Adrenal gland (tissue), 12 donors: Measurements from ENCODE around the gene DLG2. TPM values are rescaled to one million over a fixed set of nuclear protein-coding genes. Genes with fewer than 3 reads are reported as not detected.
"Not testable (repeated sequence)": the region's sequence is repeated elsewhere in the genome, so short reads cannot be mapped to it uniquely, and the experiment has no call there.

Source experiments
- DNase-seq, 7 donors: peaks; one replicate each; pipeline ENCODE4 v3.0.0-alpha.2; 2019 to 2020
- H3K27ac ChIP-seq, 5 donors: fragments of 200-600 bp; sonication (generic) in 4 of 5; 1 replicate in 3 of 5; 2 replicates in 2 of 5; pipeline versions ENCODE4 v1.5.1 to v1.8.0; 2016 to 2020; ENCODE audit warnings: mild to moderate bottlenecking in 1 of 5
- H3K27me3 ChIP-seq: fragments of 200-600 bp; 2 replicates; pipeline ENCODE4 v1.8.0; 2021
- H3K36me3 ChIP-seq, 2 donors: fragments of 200-600 bp; replicated peaks in 1 of 2; 1 replicate in 1 of 2; 2 replicates in 1 of 2; pipeline versions ENCODE4 v1.5.1 to v1.8.0; 2018 to 2022
- H3K4me1 ChIP-seq, 2 donors: fragments of 200-600 bp; replicated peaks in 1 of 2; 1 replicate in 1 of 2; 2 replicates in 1 of 2; pipeline versions ENCODE4 v1.5.1 to v1.8.0; 2018 to 2021
- H3K4me3 ChIP-seq, 4 donors: fragments of 200-600 bp; sonication (generic) in 3 of 4; one replicate each; pipeline ENCODE4 v1.5.1; 2016 to 2018
- H3K9me3 ChIP-seq, 3 donors: fragments of 200-600 bp; sonication (generic) in 1 of 3; replicated peaks in 1 of 3; 1 replicate in 2 of 3; 2 replicates in 1 of 3; pipeline versions ENCODE4 v1.5.1 to v1.8.0; 2016 to 2021
- POLR2A ChIP-seq, 2 donors: fragments of 450-650 bp; IDR thresholded peaks; one replicate each; pipeline ENCODE4 v1.6.1; 2017; ENCODE audit warnings: antibody characterized with exemption in 2 of 2, mild to moderate bottlenecking in 2 of 2, moderate library complexity in 1 of 2
- WGBS, 4 donors: extraction: QIAGEN DNeasy Blood & Tissue Kit in 2 of 4; methylation state at CpG; one replicate each; pipeline versions ENCODE4 v1.1.5 to v1.1.7; 2013 to 2017; 5-methylcytosine and 5-hydroxymethylcytosine counted together
- intact Hi-C, 2 donors: fragments of 100-400 bp; cut with DNase I; formaldehyde crosslinking; loops; one replicate each; pipeline versions ENCODE4 v1.14.1 to v1.15.0; 2022 to 2023
- polyA plus RNA-seq, 3 donors: library from polyadenylated mRNA; stranded (reverse); fragments of 200-250 nt in 2 of 3; fragments of 350-450 nt in 1 of 3; fragmentation: Illumina TruSeq in 1 of 3; extraction: RNeasy Lipid Tissue Mini Kit (QIAGEN cat#74804) in 1 of 3; gene quantifications; one replicate each; pipeline ENCODE4 v1.2.3, GENCODE V29; 2013 to 2014
- total RNA-seq, 9 donors: library from RNA; depleted of rRNA in 4 of 9; stranded (reverse); fragments of >200 nt in 4 of 9; fragments of 120-200 nt in 1 of 9; fragmentation: NEBNext Ultra II Directional in 1 of 9; extraction: Animal tissue kit (Norgen Biotek cat#: 25700) in 1 of 9; gene quantifications; one replicate each; pipeline versions ENCODE4 v1.1.0 to v1.2.4, GENCODE V29; 2013 to 2023
- TF ChIP-seq, protein P1 (sequence below), 6 experiments: fragments of 450-650 bp in 4 of 6; fragments of 200-600 bp in 2 of 6; sonication (generic) in 1 of 6; IDR thresholded peaks; 1 replicate in 5 of 6; 2 replicates in 1 of 6; pipeline versions ENCODE4 v1.5.1 to v1.8.0; 2016 to 2021; ENCODE audit warnings: antibody characterized with exemption in 6 of 6, mild to moderate bottlenecking in 2 of 6, moderate library complexity in 1 of 6
- donor health status: healthy with polysubstance abuse.
- donor health status: Bipolar disorder and iron deficiency.
- donor health status: DM: yes; HTN: yes; CAD: no.
- donor health status: DM: no; HTN: no; CAD: no.
- donor health status: DM: no; HTN: no; CAD: no.
- donor health status: DM: yes; HTN: yes; CAD: no.

The DLG2 gene
- total and polyA plus RNA-seq, 12 donors, result 8.3 to 101 (median 37.5) TPM

DNA sequence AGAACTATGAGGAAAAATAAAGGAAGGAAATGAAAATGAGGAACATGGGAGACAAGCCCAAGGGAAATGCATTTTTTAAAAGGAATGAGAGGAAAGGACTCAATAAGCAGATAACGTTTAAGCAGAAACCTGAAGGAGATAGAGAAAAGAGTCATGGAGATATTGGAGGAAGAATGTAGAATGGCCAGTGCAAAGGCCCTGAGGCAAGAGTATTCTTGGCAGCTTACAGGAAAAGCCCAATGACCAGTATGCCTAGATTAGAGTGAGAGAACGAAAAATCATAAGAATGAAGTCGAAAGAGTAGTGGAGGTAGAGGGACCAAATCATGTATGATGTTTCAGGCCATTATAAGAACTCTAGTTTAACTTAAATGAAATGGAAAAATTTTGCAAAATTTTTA lies 220.3 kb downstream of the DLG2 start:
- Histone ChIP-seq H3K4me3 (no peak overlapping the region), H3K27ac (no peak overlapping the region), H3K9me3 (no peaks in the 10 kb centered on the region), H3K36me3 (no peaks in the 10 kb centered on the region), H3K4me1 (no peaks in the 10 kb centered on the region), H3K27me3 (no peaks in the 10 kb centered on the region)
- no peak for DNase-seq
- intact Hi-C loops, result no loop called here
- no peak for TF ChIP-seq POLR2A (IDR thresholded peaks at IDR 0.05)
- TF ChIP-seq, protein P1, sequence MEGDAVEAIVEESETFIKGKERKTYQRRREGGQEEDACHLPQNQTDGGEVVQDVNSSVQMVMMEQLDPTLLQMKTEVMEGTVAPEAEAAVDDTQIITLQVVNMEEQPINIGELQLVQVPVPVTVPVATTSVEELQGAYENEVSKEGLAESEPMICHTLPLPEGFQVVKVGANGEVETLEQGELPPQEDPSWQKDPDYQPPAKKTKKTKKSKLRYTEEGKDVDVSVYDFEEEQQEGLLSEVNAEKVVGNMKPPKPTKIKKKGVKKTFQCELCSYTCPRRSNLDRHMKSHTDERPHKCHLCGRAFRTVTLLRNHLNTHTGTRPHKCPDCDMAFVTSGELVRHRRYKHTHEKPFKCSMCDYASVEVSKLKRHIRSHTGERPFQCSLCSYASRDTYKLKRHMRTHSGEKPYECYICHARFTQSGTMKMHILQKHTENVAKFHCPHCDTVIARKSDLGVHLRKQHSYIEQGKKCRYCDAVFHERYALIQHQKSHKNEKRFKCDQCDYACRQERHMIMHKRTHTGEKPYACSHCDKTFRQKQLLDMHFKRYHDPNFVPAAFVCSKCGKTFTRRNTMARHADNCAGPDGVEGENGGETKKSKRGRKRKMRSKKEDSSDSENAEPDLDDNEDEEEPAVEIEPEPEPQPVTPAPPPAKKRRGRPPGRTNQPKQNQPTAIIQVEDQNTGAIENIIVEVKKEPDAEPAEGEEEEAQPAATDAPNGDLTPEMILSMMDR (IDR thresholded peaks at IDR 0.05), result no peak
- WGBS, 4 donors, result 77 to 84% (median 81%) methylated on average over 3 of the region's 3 CpGs

DNA sequence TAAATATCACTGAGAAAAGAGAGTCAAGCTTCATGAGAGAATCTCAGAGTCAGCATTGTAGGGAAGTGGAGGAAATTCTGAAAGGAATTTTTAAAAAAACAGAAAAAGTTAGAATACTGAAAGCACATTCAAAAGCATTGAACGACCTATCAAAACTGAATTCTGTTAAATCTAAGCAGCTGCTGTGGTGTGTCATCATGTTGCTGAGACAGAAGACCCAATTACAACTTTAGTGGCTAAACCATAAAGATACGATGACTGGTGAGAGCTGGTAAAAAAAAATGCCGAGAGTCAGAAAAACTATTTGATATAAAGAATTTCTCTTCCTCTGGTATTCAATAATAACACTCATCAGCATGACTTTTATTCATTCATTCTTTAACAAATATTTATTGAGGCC lies 220.8 kb downstream of the DLG2 start:
- TF ChIP-seq, protein P1 (IDR thresholded peaks at IDR 0.05), result no peak
- TF ChIP-seq POLR2A (IDR thresholded peaks at IDR 0.05), result no peak
- Histone ChIP-seq H3K9me3 (no peaks in the 10 kb centered on the region), H3K27me3 (no peaks in the 10 kb centered on the region), H3K4me1 (no peaks in the 10 kb centered on the region), H3K36me3 (no peaks in the 10 kb centered on the region), H3K4me3 (no peak overlapping the region), H3K27ac (no peak overlapping the region)
- no peak for DNase-seq
- intact Hi-C loops, result no loop called here
- 74 to 80% (median 75%) methylated on average over 3 of the region's 3 CpGs for WGBS, 4 donors

DNA sequence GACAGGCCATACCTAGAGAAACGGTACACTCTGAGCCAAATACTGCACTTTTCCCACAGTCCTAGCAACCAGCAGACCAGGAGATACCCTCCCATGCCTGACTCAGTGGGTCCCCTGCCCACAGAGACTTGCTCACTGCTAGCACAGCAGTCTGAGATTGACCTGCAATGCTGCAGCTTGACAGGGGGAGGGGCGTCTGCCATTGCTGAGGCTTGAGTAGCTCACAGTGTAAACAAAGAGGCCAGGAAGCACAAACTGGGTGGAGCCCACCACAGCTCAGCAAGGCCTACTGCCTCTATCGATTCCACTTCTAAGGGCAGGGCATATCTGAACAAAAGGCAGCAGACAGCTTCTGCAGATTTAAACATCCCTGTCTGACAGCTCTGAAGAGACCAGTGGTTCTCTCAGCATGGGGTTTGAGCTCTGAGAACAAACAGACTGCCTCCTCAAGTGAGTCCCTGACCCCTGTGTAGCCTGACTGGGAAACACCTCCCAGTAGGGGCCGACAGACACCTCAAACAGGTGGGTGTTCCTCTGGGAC lies 231.6 kb downstream of the DLG2 start:
- H3K9me3 ChIP-seq, intact Hi-C loops, DNase-seq, H3K27ac ChIP-seq, H3K36me3 ChIP-seq, H3K4me3 ChIP-seq, H3K27me3 ChIP-seq, H3K4me1 ChIP-seq: not testable (repeated sequence)
- WGBS, 4 donors, result 54 to 72% (median 64%) methylated on average over 4 of the region's 4 CpGs

DNA sequence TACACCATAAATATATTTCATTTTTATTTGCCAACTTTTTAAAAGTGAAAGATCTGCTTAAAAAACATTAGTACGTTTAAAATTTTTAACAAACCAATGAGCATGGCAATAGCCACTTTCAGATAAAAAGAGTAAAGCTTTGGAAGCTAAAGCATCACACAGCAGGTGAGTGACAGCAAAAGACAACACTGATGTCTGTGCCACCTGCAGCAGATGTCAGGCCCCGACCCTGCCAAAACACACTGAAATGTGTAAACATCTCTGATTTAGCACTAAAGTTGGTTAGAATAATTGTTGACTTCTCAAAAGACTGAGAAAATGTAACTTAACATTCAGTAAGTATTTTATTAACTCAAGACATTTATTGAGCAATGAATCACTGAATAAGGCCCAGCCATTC lies 232.9 kb downstream of the DLG2 start:
- H3K36me3 ChIP-seq, result no peaks in the 10 kb centered on the region
- H3K9me3 ChIP-seq, result no peaks in the 10 kb centered on the region
- H3K4me3 ChIP-seq, result no peak overlapping the region
- no peaks in the 10 kb centered on the region for H3K4me1 ChIP-seq
- no peaks in the 10 kb centered on the region for H3K27me3 ChIP-seq
- WGBS, 4 donors, result 55 to 71% (median 63%) methylated on average over 2 of the region's 2 CpGs
- intact Hi-C loops, result no loop called here
- TF ChIP-seq POLR2A (IDR thresholded peaks at IDR 0.05), result no peak
- TF ChIP-seq, protein P1 (IDR thresholded peaks at IDR 0.05), result no peak
- DNase-seq, result no peak
- no peak overlapping the region for H3K27ac ChIP-seq

DNA sequence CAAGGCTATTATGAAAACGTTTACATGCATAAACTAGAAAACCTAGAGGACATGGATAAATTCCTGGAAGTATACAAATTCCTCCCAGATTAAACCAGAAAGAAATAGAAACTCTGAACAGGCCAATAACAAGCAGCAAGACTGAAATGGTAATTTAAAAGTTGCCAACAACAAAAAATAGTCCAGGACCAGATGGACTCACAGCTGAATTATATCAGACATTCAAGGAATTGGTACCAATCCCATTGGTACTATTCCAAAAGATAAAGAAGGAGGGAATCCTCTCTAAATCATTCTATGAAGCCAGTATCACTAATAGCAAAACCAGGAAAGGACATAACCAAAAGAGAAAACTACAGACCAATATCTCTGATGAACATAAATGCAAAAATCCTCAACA lies 236.0 kb downstream of the DLG2 start:
- no peaks in the 10 kb centered on the region for H3K4me1 ChIP-seq
- H3K4me3 ChIP-seq, result no peak overlapping the region
- H3K27ac ChIP-seq, result no peak overlapping the region
- 40 to 67% (median 49%) methylated on average over 1 of the region's 1 CpG for WGBS, 4 donors
- TF ChIP-seq POLR2A (IDR thresholded peaks at IDR 0.05), result no peak
- TF ChIP-seq, protein P1 (IDR thresholded peaks at IDR 0.05), result no peak
- intact Hi-C loops, result no loop called here
- DNase-seq, result no peak
- no peaks in the 10 kb centered on the region for H3K27me3 ChIP-seq
- no peaks in the 10 kb centered on the region for H3K9me3 ChIP-seq
- no peaks in the 10 kb centered on the region for H3K36me3 ChIP-seq
